GM18520 (cell line): Measurements from ENCODE around the gene GPR25.
A peak's percentile ranks its signal among the peaks of the same experiment; 100 is the strongest.

Experiments
- ATAC-seq: cut with Tn5 transposase; IDR thresholded peaks from one replicate; pipeline ENCODE4 v1.9.1; 2021; ENCODE audit not compliant: unreplicated experiment

Gene GPR25, protein sequence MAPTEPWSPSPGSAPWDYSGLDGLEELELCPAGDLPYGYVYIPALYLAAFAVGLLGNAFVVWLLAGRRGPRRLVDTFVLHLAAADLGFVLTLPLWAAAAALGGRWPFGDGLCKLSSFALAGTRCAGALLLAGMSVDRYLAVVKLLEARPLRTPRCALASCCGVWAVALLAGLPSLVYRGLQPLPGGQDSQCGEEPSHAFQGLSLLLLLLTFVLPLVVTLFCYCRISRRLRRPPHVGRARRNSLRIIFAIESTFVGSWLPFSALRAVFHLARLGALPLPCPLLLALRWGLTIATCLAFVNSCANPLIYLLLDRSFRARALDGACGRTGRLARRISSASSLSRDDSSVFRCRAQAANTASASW

DNA sequence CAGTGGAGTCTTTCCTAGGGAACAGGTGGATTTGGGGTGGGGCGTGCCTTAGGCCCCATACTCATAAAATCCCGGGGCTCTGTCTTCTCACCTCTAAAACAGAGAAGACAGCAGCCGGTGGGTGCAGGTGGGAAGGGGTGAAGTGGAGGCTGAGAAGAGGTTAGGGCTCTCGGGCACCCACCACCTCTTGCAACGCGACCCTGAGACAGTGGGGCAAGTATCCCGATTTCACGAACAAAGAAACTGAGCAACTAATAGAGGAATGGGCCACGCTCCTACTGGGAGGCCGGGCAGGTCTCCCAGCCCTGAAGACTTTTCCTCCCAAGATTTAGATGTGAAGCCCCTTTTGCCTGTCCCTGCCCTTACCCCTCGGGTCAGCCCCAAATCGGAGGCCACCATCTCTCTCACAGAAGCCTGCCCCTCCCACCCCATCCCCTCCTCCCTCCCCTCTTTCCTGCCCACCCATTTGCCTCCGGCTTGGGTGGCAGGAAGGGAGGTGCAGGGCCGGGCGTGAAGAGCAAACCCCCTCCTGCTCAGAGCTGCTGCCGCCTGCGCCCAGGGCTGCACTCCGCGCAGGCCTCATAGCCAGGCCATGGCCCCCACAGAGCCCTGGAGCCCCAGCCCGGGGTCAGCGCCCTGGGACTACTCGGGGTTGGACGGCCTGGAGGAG lies at the start of gene GPR25:
Gene GPR25 (plus strand): TSS at position 536 of the 670 bp plus-strand sequence. CDS start 57 bp downstream, at position 593.
- no peak for ATAC-seq

DNA sequence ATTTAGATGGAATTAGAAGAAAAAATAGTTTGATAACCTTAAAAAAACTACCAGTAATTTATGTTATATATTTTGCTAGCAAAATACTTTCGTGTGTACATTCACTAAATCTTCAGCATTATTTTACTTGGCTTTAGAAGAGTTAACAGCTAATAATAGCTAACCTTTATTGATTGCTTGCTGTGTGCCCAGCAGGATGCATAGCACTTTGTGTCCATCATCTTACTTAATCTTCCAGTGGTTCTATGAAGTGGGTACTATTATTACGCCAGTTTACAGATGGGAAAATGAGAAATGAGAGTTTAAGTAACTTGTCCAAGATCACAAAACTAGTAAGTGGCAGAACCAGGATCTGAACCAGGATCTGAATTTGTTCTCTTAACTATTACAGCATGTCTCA lies 41.7 kb upstream of the GPR25 start:
- ATAC-seq, result no peak

DNA sequence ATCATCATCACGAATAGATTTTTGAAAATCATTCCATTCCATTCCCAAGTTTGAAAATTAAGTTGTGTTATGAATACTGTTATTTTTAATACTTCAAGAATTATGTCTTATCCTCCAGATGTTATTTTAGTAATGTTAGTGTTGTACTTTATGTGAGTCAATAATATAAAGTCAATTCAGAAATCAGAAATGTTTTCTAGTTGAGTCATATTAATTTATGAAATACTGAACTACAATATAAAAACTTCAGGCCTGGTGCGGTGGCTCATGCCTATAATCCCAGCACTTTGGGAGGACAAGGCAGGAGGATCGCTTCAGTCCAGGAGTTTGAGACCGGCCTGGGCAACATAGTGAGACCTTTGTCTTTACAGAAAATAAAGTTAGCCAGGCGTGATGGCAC lies 38.4 kb upstream of the GPR25 start:
- no peak for ATAC-seq

DNA sequence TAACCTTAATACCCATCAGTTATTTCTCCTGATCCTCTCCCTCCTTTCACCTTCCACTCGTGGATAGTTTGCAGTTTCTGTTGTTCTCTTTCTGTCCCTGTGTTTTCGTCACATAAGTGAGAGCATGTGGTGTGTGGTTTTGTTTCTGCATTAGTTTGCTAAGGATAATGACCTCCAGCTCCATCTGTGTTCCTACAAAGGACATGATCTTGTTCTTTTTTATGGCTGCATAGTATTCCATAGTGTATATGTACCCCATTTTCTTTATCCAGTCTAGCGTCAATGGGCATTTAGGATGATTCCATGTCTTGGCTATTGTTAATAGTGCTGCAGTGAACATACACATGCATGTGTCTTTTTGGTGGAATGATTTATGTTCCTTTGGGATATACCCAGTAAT lies 36.6 kb upstream of the GPR25 start:
- no peak for ATAC-seq

DNA sequence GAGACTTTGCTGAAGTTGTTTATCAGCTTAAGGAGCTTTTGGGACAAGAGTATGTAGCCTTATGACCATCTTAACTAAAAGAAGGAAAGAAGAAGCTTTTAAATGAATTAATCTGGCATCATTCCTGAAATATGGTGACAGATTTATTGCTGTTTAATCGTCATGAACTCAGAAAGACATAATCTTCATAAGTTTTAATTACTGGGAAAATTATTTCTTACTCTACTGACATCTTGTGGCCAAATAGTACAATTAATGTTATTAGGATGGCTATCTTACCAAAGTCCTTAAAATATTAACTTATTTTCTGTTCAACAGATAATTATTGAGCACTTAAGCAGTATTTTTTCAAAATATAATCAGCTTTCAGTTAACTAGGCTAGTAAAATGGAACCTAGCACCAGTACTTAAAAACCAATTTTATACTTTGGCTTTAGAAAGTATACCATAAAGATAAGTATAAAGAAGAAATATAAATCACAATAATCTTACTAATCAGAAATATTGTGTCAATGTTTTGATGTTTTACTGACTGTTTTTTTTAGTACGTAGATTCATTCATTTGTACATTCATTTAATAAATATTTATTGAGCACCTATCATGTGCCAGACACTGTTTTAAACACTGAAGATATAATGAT lies 34.7 kb upstream of the GPR25 start:
- ATAC-seq, result no peak

DNA sequence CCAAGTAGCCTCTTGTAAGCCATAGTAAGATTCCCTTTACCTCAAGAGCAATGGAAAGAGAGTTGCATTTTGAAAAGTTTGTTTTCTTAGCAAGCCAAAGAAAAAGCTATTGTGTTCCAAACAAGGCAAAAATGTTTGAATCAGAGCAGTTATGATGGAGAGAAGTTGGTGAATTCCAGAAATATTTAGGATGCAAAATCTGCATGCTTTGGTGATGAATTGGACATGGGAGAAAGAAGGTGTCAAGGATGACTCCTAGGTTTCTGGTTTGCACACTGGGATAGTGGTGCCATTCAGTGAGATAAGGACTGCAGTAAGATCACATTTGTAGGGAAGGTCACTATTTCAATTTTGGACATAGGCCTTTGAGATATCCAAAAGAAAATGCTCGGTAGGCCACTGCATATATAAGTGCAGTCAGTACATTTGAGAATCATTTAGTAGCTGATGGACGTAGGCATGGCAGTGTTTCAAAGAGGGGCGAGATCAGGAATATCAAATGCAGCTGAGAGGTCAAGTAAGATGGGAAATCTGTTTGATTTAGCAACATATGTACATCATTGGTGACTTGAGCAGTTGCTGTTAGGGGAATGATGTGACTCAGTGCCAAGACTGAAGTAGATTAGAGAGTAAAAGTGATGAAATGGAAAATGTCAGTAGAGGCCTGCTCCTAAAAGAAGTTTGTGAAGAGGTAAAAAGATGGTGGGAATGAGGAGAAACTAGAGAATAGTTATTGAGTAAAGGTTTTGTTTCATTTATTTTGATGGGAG lies 33.9 kb upstream of the GPR25 start:
- ATAC-seq, result no peak

DNA sequence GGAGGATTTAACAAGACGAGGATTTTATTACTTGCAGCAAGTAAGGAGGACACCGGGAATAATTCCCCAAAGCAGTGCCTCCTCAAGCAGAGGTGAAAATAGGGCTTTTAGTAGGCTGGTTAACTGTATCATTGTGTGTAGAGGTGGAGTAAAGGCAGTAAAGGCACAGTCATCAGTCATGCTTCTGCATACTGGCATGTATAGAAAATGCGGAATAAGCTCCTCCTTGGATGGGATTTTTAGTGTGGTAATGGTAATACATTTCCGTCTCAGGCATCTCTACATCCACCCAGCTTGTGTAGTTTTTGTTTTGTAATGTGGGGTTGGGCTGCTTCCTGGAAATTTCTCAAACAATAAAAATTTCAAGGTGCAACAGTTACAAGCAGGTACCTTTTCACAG lies 27.4 kb upstream of the GPR25 start:
- no peak for ATAC-seq

DNA sequence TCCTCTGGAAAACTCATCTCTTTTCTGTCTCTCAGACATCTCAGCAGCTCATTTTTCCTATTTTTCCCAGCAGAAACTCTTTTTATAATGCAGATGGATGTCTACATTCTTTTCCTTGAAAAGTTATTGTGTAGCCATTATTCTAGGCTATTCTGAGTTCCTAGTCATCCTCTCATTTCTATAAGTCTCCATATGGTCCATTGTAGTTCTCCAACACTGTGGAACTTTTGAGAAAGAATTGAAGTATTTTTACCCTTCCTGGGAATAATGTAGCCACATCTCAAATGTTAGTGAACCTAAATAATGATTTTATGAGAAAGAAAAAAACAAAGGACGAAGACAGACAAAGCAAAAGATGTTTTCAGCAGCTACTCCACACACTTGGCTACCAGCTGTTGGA lies 26.4 kb upstream of the GPR25 start:
- no peak for ATAC-seq

DNA sequence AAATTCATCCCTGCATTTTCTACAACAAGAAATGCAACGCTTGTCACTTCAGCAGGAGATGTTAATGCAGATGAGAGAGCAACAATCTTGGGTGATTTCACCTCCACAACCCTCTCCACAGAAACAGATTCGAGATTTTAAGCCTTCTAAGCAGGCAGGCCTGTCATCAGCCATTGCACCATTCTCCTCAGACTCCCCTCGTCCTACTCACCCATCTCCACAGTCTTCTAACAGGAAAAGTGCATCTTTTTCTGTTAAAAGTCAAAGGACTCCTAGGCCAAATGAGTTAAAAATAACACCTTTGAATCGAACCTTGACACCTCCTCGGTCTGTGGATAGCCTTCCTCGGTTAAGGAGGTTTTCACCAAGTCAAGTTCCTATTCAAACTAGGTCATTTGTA lies 23.4 kb upstream of the GPR25 start:
- no peak for ATAC-seq

DNA sequence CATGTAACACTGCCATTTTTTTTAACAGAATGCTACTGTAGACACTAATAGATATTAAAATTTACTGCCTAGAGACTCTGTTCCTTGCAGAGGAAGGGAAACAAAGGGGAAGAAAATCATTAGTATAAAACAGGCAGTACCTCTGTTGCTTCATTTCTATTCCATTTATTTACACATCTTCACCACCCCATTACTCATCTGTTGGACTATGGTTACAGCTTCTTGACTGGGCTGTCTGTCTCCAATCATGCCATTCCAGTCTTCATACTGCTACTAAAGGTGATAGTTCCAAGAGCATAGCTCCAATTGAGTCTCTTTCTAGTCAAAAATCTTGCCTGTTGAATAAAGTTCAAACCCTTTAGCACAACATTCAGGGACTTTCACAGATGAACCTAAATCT lies 22.2 kb upstream of the GPR25 start:
- no peak for ATAC-seq

DNA sequence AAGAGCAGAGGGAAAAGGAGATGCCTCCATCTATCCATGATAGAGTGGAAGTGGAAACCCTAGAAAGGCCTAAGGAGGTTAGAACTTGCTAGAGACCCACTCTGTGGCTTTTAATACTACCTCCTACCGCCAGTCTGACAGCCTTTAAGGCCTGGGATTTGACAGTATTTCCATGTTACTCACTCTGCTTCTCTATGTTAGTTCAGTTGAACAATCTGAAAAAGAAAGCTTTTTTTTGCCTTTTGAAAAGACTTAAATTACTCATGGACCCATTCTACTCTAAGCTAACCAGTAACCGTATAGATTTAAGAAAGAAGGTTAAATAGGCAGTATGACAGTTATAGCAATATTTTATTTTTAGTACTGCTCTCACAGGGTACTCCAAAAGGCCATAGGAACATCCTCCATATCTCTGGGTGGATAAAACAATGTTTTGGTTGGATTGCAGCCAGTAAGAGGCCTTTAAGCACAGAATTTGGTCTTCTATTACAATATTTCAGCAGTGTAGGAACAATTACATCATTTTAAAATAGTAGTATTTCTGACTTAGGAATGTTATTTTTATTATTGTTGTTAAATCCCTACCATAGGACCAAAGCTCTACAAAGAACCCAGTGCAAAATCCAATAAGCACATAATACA lies 15.9 kb upstream of the GPR25 start:
- no peak for ATAC-seq

DNA sequence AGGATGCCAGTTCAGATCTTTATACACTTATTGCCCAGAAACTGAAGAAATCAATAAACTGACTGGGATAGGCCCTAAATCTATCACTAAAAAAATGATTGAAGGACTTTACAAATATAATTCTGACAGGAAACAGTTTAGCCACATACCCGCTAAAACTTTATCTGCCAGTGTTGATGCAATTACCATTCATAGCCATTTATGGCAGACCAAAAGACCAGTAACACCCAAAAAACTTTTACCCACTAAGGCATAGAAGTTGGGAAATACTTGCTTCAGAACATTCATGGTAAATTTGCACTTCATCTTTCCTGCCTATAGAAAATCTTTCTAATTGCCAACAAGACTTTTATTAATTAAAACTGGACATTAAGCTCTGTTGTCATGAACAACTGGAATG lies 15.0 kb upstream of the GPR25 start:
- no peak for ATAC-seq

DNA sequence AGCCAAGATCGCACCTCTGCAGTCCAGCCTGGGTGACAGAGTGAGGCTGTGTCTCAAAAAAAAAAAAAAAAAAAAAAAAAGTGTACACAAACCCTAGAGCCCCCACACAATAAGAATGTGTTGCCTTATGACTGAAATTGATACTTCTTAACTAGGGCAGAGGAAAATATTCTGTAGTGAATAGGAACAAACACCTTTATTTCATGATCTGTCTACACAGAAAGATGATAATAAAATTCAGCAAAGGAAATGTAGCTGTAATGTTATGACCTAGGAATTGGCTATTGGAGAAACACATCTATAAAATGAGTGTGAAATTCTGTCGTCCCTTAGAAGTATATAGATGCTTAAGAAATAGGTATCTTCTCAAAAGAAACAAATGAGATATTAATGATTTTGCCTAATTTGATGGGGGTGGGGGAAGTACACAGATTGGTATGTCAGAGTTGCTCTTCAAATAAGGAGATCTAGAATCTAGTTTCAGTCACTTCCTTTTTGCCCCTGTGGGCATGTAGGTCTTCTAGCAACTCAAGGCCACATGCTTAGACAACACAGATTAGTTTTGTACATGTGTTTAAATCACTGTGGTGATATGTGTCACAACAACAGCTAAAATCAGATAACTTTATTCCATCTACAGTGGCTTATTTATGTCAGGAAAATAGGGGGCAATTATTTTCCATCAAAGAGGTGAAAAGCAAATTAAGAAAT lies 10.7 kb upstream of the GPR25 start:
- no peak for ATAC-seq

DNA sequence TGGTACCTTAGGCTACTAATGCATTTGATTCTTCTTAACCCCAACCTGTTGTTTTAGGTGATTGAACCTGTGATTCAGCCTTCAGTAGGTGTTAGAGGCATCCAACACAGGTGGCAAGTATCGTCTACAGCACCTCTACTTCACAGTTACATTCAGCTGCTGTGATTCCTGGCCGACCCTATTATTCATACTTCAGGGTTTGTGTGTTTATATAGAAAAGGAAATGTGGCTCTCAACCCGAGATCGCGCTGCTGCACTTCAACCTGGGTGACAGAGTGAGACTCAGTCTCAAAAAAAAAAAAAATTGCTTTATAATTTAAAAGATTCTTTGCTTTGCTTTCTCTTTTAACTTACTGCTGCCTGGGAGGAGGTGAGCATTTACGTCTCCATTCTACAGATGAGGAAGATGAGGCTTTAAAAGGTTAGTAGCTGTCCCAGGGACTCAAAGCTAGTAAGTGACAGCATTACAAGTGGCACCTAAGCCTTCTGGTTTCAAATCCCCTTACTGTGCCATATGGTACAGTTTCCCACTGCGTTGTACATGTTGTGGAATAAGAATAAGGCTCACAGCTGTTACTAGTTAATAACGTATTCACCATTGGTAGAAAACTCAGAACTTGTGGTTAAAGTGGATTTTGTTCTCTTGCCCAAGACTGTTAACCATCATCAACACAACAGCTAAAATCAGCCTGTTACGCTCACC lies 9.9 kb upstream of the GPR25 start:
- ATAC-seq, result no peak

DNA sequence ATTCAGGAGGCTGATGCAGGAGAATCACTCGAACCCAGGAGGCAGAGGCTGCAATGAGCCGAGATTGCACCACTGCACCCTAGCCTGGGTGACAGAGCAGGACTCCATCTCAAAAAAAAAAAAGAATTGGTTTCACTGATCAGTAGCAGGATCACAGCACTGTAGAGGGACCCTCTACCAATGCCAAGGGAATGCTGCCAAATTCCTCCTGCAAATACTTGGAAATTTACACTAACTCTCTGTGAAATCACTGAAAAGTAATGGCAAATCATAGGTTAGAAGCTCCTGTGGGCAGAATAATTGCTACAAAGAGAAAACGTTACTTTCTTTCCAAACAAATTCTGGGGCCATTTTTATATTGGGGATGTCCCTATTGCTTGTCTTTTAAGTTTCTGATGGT lies 6.7 kb upstream of the GPR25 start:
- ATAC-seq, result no peak

DNA sequence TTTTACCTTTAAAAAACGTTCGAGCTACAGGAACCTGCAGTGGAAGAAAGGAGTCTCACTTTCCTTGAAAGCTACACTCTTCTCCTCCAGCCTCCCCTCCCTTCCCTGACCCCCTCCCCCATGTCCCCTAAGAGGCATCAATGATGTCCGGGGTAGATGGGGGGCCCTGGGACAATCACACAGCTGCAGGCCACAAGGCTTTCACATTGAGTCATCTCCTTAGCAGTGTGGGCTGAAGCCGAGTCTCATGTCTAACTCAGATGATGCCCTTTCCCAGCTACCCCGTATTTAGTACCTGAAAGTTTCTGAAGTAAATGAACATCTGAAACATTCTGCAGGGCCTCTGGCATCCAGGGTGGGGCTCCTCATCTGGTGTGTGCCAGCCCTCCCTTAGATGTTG lies 6.3 kb upstream of the GPR25 start:
- ATAC-seq, result peak; percentile 69

DNA sequence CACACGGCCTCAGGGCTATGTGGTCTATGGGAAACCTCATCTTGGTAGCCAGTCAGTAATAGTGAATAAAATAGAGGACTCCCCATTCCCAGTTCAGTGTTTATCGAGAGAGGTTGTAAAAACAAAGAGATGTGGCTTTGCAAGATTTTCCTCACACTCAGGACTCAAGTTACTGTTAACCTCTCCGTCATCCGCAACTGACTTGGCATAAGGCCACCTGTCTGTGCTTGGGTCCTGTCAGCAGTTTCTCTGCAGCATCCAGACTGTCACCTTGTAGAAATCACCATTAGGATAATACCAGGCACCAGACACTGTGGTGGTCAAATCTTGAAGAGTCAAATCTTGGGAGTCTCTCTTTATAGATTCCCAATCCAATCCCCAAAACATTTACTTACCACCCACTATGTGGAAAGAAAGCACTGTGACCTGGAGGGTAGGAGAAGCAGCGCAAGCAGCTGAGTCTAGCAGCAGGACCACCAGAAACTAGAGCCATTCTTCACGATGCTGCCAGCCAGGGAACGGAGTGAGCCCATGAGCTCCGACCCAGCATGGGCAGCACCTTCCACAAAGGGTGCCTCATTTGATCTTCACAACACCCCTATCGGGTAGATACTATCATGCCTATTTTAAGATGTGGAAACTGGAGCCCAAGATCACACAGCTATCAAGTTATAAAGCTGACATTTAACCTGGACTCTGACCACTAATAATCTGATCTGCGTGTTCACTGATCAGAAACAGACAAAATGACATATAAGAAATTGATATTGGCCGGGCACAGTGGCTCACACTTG lies 5.6 kb upstream of the GPR25 start:
- peak; percentile 5 for ATAC-seq

DNA sequence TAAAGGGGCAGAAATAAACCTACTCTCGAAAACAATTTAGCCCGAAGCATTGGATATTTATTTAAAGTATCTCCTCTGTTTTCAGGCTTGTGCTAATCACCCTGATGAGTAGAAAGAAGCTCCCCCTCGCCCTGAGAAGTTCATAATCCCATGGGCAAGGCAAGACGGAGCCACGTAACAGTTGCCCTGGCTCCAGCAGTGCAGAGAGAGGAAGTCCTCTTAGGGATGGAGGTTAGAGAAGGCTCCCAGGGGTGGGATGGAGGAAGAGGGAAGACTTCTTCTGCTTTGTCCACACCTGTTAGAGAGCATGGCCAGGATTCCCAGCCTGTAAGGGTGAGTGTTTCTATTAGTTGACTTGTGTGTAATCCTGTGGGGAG lies 3.4 kb upstream of the GPR25 start:
- ATAC-seq, result no peak

DNA sequence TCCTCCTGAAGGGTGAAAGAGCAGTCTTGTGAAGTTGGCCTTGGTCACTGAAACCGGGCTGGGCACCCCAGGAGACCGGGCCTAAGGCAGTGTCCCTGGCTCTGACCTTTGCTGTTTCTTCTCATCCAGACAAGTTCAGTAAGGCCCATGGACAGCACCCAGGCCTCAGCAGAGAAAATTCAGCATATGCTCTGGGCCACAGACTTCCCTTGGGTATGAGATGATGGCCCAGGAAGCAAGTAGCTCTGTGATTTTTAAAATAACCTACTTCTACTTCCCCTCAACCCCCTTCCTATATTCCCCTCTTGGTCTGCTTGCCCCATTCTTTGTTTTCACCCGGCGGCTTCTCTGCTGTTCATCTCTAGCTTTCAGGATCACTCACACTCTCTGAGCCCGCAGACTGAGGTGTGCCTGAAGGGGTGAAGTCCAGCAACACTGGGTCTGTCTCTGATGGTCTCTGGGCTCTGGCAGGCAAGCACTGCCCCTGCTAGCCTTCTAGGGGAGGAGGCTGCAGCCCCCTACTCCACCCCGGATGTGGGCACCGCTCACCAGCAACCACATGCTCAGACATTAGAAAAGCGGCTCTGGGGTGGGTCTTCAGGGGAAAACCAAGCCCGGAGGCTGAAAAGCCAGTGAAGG lies 2.9 kb upstream of the GPR25 start:
- peak; percentile 45 for ATAC-seq
